HPDE6-E6E7 (cell line): ENCODE data around the gene RNF40.

Experiments used
- DNase-seq: peaks from one replicate; pipeline ENCODE4 v3.0.0; 2011; ENCODE audit warnings: missing footprints; ENCODE audit errors: extremely low spot score

The RNF40 gene

DNA sequence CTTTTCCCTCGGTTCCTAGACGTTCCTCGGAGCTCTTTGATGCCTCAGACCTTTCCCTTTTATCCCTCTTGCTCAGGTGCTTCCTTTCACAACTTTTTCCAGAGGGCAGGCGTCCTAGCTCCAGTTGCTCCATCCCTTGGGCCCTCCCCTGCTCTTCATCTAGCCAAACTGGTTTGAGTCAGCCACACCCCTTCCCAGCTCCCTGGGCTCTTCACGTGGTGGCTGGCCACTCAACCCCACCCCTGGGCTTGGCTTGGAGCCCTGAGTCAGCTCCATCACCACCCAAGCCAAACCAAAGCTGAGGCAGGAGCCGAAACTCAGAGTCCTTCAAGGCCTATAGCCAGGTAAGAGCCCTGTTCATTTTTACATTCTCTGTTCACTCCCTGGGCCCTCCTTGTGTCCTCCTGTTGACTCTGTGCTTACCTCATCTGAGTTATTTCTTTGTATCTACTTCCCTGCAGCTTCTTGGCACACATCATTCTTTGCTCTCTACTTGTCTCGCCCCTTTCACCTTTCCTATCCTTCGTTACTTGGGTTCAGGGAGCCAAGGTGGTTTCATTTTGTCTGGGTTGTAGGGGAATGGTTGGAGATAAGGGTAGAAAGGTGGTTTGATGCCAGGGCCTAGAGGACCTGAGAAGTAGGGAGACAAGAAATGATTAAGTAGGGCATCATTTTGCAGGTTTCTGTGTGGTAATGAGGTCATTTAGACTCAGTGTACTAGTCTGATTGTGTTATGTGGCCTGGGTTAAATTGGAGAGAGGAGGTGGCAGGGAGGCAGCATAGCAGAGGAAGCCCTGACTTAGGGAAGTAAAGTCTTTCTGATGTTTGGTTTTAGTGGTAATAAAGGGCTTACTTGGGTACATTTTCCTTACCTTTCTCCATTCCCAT, 21.5 kb upstream of the RNF40 start:
- peak; percentile 99 for DNase-seq

DNA sequence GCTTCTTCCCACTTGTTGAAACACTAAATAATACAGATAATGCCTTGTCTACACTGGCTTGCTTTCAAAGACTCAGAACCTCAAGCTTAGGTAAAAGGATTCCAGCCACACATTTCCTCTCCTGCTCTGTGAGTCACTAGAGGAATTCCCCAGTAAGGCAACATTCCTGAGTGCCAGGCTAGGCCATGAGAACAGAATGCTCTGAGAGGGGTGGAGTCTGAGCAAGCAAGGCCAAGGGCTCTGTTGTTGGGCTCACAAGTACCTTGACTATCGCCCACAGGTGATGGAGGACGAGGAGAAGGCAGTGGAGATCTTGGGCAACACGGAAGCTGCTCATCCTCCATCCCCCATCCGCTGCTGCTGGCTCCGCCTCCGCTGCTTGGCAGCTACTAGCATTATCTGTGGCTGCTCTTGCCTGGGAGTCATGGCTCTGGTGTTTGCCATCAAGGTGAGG, 20.6 kb upstream of the RNF40 start:
- peak; percentile 95 for DNase-seq

GRCh38 chr16:30743716-30744115, 18.4 kb upstream of the RNF40 start:
- no peak for DNase-seq

GRCh38 chr16:30744183-30744582, 17.9 kb upstream of the RNF40 start:
- no peak for DNase-seq

DNA sequence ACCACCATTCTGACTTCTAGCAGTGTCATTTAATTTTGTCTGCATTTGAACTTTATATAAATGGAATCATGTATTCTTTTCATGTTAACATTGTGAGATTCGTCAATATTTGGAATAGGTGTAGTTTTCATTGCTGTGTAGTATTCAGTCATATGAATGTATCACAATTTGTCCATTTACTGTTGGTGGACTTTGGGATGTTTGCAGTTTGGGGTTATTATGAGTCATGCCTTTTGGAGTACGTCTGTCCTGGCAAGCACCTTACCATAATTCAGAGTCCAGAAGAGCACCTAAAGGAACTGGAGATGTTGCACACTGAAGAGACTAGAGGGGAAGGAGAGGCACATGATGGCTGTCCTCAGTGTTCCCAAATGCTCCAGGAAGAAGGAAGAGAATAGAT, 17.0 kb upstream of the RNF40 start:
- DNase-seq = no peak

DNA sequence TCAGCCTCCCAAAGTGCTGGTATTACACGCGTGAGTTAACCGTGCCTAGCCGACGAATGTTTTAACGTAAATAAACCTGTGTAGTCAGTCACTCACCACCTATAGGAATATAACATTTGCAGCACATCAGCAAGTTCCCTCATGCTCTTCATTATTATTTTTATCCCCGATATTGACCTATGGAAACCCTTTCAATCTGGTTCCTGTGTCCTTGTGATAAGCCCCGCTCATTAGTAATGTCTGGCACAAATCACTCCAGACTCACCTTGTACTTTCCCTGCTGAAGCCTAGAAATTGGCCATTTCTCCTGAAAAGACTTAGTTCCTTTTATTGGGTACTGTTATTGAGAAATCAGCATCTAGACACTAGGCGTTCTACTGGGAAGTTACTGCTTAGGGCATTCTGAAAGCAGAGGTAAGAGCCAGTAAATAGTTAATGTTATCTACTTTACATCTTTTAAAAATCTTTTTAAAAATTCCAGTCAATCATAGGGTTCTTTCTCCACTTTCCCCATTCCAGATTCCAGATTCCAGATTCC, 15.4 kb upstream of the RNF40 start:
- no peak for DNase-seq

GRCh38 chr16:30747331-30747730, 14.8 kb upstream of the RNF40 start:
- DNase-seq = no peak

DNA sequence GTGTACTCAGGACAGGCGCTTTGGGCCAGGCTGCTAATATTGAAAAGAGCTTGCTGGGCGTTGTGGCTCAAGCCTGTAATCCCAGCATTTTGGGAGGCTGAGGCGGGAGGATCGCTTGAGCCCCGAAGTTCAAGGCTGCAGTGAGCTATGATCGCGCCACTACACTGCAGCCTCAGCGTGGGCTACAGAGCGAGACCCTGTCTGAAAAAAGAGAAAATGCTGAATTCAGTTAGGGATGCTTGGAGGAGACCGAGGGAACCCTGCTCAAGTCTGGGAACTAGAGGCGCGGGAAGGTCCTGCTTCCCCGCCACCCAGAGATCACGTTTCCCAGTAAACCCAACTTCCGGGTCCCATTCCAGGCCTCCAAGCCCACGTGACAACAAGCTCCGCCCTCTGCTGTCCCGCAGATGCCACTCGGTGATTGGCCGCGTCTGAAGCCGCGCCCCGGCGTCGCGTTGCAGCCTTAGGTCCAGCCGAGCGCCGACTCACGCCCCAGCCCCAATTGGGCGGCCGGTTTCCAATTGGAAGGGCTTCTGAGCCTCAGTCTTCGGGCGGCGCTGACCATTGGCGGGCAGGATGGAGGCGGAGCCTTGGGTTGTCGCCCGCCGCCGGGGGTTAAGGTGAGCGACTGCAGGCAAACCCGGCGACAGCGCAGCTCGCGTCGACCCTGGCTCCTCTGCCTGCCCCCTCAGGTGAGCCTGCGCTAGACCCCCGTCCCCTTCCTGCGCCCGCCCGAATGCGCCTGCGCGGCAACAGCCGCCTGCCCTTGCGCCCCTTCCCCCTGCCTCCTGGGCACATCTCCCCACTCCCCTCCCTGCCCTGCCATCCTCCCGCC, 14.1 kb upstream of the RNF40 start, which contains the start of gene PHKG2:
Gene PHKG2 (plus strand): TSS at position 627 of the 835 bp plus-strand sequence. CDS start 396 bp downstream, outside the sequence.
- DNase-seq = peak; percentile 96

DNA sequence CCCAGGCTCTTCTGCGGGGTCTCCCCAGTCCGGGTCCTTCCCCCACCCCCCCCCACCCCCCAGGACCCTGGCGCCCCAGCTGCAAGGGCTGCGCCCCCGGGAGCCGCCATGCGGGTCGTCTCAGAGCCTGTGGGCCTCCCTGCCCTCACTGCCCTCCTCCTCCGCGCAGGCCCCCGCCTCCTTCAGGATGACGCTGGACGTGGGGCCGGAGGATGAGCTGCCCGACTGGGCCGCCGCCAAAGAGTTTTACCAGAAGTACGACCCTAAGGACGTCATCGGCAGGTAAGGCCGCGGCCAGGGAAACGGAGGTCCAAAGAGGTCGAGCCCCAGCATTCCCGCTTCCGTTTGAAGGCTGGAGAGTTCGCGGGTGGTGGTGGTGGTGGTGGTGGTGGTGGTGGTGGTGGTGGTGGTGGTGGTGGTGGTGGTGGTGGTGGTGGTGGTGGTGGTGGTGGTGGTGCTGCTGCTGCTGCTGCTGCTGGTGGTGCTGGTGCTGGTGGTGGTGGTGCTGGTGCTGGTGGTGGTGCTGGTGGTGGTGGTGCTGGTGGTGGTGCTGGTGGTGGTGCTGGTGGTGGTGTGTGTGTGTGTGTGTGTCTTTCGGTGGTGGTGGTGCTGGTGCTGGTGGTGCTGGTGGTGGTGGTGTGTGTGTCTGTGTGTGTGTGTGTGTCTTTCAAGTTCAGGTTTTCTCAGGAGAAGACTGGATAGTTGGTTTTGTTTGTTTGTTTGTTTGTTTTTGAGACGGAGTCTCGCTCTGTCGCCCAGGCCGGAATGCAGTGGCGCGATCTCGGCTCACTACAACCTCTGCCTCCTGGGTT, 13.3 kb upstream of the RNF40 start:
- no peak for DNase-seq

DNA sequence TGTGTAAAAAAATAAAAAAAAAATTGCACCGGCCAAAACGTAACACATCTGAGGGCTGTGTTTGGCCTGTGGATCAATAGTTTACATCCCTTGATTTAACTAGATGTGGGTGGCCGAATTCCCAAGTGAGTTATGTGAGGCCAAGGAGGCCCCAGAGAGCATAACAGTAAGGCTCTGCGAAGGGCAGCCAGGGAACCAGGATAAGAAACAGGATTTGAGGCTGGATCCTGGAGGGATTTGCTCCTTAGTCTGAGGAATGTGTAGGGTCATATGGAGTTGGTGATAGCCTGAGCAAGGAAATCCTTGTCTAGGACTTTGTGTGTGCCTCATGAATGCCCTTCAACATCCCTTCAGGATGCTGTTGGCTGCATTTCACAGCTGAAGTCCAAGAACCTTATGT, 11.9 kb upstream of the RNF40 start:
- DNase-seq = no peak

GRCh38 chr16:30750876-30751465, 11.2 kb upstream of the RNF40 start:
- no peak for DNase-seq

- no peak for DNase-seq
Observed at GRCh38 chr16:30753596-30753995, 8.5 kb upstream of the RNF40 start.

DNA sequence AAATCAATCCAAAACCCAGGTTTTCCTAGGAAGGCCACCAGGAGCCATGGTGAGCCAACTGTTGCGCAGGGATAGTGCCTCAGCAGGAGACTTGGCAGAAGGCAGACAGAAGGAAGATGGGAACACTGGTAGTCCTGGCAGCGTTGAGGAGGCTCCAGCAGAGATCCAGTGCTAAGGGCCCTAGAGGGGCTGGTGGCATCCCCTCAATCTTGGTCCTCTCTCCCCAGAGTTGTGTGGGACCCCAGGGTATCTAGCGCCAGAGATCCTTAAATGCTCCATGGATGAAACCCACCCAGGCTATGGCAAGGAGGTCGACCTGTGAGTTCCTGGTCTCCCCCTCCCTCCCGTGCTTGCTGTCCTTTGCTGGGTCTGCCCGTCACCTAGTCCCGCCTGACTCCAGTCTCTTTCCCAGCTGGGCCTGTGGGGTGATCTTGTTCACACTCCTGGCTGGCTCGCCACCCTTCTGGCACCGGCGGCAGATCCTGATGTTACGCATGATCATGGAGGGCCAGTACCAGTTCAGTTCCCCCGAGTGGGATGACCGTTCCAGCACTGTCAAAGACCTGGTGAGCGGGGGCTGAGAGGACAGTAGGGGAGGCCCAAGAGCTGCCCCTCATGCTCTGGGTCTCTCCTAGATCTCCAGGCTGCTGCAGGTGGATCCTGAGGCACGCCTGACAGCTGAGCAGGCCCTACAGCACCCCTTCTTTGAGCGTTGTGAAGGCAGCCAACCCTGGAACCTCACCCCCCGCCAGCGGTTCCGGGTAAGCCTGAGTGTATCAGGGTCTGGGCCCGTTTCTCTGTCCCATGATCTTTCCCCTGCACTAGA, 6.0 kb upstream of the RNF40 start:
- no peak for DNase-seq

DNA sequence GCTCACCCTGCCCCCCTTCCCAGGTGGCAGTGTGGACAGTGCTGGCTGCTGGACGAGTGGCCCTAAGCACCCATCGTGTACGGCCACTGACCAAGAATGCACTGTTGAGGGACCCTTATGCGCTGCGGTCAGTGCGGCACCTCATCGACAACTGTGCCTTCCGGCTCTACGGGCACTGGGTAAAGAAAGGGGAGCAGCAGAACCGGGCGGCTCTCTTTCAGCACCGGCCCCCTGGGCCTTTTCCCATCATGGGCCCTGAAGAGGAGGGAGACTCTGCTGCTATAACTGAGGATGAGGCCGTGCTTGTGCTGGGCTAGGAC, 5.4 kb upstream of the RNF40 start:
- DNase-seq = no peak

- DNase-seq = no peak
Observed at GRCh38 chr16:30757316-30757715, 4.8 kb upstream of the RNF40 start.

DNA sequence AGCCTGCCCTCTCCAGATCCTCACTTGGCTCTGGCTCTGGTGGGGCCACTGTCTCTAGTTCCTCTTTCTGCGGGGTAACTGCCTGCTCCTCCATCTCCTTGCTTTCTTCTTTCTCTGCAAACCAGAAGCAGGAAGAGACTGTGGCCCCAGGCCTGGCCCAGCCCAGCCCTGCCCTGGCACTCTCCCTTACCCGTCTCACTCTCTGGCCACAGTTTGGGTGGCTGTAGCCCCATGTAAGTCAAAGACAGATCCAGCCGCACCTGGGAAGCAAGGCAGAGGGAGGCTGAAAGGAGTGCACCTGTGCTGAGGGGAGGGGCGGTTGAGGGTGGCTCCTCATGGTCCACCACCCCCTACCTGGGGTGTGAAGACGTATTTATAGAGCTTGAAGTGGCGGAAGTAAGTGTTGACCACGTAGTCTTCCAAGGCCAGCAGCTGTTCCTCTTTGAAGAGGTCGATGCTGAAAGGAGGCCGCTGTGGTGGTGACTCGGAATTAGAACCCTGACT, 3.1 kb upstream of the RNF40 start:
- no peak for DNase-seq

DNA sequence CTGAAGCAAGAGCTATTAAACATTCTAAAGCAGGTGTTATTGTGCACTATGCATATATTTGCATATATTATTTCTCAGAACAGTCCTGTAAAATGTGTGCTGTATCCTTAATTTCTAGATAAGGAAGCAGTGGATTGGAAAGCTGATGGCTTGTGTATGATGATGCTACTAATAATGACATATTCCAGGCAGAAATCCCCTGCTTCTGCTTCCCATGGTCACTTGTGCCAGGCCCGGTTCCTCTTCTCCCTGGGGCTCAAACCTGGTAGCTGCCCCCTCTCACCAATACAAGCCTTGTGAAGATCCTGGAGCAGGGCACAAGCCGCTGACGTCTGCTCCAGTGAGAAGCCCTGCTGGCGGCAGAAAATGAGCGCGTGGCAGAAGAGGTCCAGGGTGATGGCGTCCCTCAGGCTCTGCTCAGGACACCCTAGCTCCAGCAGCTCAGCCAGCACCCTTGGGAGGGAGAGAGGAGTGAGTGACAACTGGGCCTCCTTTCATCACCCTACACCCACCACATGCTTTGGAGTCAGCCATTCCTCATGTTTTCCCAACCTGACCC, 2.0 kb upstream of the RNF40 start:
- no peak for DNase-seq

DNA sequence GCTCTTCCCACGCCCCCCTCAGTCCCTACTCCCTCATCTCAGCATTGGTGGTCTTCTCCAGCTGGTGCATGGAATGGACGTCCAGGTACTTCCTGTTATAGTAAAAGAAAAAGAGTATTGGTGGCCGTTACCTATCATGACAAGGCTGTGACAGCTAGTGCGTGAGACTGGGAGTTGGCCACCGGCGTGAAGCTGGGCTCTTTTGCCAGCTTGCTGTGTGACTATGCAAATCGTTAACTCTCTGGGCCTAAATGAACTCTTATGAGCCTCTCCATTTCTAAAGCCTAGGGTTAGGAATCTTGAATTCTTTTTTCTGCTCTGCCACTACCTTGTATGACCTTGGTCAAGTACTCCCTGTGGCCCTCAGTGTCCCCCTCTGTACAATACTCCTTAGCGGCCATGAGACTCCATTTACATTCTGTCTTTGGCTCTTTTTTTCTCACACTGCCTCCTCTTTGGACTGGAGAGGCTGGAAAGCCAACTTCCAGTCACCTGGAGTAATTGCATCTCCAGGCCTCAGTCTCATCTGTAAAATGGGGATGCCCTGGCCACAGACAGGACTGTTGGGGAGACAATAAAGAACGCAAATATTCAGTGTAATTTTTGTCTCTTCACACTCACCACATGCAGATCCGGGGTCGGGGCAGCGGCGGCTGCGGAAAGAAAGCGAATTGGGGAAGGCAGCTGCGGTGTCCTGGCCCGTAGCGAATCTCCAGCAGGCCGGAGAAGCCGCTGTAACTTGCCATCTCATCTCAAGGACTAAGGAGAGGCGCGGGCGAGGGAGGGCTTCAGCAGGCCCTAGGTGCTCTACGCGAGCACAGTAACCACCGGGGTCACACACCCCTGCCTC, 1.3 kb upstream of the RNF40 start:
- DNase-seq = no peak

DNA sequence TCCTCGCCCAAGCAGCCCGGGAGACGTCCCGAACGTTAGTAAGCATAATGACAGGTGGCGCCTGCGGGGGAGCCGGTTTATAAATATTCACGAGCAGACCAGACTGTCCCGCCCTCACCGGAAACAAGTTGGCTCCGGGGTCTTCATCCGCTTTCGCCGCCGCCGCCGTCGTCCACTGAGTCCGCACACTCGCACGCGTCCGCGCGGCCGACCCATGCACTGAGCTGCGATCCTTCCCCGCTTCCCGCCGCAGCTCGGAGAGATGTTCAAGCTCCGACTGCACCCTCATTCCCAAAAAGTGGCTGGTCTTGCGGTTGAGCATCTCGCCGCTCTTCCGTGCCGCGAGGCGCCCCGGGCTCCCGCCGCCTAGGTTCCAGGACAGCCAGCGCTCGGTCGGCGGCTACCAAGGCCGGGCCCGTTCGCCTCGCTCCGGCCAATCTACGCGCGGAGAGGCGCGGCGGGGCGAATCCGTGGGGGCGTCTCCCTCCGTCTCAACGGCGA, 645 bp upstream of the RNF40 start:
- DNase-seq = no peak
